Endothelial cell of umbilical vein (primary cell): ENCODE data around the gene CCDC73.

ENCODE experiments used
- EZH2 ChIP-seq: IDR thresholded peaks from 2 replicates; pipeline ENCODE4 v1.6.1; 2012; ENCODE audit warnings: borderline replicate concordance, low read depth, mild to moderate bottlenecking, moderate library complexity, low read length, inconsistent platforms; ENCODE audit not compliant: severe bottlenecking
- POLR2A ChIP-seq: IDR thresholded peaks from 2 replicates; pipeline ENCODE4 v1.6.1; 2012; ENCODE audit warnings: low read depth, mild to moderate bottlenecking, control low read depth, low read length
- POLR2AphosphoS5 ChIP-seq: IDR thresholded peaks from 2 replicates; pipeline ENCODE4 v1.6.1; 2012; ENCODE audit warnings: low read depth, mild to moderate bottlenecking, control low read depth, low read length, moderate library complexity; ENCODE audit not compliant: insufficient read depth
- TF ChIP-seq, protein P1 (sequence below), 2 donors: IDR thresholded peaks; 1 replicate in 1 of 2; 2 replicates in 1 of 2; pipeline ENCODE4 v1.5.1; 2011; ENCODE audit warnings: low read length in 2 of 2, mild to moderate bottlenecking in 2 of 2, moderate library complexity in 2 of 2, control low read depth in 1 of 2, inconsistent platforms in 1 of 2, low read depth in 1 of 2; ENCODE audit not compliant: insufficient read depth in 1 of 2; ENCODE audit errors: extremely low read depth in 1 of 2

DNA sequence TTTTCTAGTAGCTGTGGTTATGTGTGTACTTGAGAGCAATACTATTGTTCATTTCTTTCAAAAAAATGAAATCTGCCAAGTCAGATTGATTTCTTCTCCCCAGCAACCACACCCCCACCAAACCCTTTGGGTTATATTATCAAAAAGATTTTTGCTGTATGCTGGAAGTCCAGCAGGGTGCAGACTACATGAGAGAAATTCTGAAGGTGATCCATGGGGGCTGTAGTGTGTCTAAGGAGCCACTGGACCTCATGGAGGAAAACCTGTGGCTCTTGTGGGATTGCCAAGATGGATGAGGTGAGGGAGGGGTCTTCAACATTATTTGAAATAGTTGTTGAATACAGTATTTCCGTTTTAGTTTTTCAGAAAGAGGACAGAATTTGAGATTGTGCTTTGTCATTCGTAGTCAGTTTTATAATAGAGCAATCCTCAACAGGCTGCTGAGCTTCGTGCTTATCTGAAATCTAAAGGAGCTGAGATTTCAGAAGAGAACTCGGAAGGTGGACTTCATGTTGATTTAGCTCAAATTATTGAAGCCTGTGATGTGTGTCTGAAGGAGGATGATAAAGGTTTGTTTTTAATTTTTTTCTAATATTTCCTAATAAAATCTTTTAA lies 207.8 kb downstream of the CCDC73 start:
- no peak for TF ChIP-seq POLR2A
- no peak for TF ChIP-seq EZH2
- no peak for TF ChIP-seq POLR2AphosphoS5
- TF ChIP-seq, protein P1, sequence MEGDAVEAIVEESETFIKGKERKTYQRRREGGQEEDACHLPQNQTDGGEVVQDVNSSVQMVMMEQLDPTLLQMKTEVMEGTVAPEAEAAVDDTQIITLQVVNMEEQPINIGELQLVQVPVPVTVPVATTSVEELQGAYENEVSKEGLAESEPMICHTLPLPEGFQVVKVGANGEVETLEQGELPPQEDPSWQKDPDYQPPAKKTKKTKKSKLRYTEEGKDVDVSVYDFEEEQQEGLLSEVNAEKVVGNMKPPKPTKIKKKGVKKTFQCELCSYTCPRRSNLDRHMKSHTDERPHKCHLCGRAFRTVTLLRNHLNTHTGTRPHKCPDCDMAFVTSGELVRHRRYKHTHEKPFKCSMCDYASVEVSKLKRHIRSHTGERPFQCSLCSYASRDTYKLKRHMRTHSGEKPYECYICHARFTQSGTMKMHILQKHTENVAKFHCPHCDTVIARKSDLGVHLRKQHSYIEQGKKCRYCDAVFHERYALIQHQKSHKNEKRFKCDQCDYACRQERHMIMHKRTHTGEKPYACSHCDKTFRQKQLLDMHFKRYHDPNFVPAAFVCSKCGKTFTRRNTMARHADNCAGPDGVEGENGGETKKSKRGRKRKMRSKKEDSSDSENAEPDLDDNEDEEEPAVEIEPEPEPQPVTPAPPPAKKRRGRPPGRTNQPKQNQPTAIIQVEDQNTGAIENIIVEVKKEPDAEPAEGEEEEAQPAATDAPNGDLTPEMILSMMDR (IDR thresholded peaks at IDR 0.05; ENCODE audit: extremely low read depth in 1 of 2, insufficient read depth in 1 of 2, low read depth in 1 of 2, low read length in 2 of 2), result no peak
